HG03565 (cell line): ENCODE data around the gene BRD9.
"Not testable (repeated sequence)": the region's sequence is repeated elsewhere in the genome, so short reads cannot be mapped to it uniquely, and the experiment has no call there.

Source experiments
- ATAC-seq: cut with Tn5 transposase; IDR thresholded peaks from one replicate; pipeline ENCODE4 v1.9.1; 2021; ENCODE audit warnings: mild to moderate bottlenecking, moderate library complexity; ENCODE audit not compliant: unreplicated experiment

The BRD9 gene

DNA sequence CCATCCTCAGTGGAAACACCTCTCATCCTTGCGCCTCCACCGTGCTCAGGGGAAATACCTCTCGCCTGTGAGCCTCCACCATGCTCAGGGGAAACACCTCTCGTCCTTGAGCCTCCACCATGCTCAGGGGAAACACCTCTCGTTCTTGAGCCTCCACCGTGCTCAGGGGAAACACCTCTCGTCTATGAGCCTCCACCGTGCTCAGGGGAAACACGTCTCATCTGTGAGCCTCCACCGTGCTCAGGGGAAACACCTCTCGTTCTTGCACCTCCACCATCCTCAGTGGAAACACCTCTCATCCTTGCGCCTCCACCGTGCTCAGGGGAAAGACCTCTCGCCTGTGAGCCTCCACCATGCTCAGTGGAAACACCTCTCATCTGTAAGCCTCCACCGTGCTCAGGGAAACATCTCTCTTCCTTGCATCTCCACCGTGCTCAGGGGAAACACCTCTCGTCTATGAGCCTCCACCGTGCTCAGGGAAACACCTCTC, 46.0 kb downstream of the BRD9 start:
- not testable (repeated sequence) for ATAC-seq

DNA sequence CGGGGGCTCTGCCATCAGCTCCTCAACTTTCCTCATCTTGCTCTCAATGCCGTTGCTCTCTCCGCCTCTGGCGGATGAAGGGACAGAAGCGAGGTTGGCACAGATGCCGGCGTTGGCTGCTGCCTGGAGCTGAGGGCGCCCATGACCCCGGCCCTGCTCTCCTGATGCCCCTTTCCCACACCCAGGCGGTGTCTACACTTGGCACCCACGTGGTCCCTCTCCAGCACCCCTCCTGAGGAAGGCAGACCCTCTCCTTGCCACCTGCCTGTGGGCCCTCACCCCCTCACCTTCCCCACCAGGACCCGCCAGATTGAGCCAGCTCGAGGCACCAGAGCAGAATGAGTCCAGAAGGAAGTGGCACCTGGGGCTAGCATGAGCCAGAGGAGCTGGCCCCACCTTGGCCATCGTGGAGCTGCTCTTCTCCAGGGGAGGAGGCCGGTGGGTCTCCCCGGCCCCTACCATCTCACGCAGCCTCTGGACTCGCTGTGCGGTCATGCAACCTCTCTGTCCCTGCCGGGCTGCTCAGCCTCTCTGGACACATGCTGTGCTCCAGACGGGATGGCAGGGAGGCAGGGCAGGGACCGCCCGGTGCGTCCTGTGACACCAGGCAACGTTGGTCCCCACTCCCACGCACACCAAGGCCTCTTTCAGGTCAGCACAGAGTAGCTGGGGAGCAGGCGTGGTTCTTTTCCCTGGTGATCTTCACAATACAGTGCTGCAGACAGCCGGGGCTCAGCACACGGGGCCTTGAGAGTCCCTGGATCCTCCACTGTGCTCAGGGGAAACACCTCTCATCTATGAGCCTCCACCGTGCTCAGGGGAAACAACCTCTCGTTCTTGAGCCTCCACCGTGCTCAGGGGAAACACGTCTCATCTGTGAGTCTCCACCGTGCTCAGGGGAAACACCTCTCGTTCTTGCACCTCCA, 46.7 kb downstream of the BRD9 start:
- ATAC-seq: not testable (repeated sequence)

DNA sequence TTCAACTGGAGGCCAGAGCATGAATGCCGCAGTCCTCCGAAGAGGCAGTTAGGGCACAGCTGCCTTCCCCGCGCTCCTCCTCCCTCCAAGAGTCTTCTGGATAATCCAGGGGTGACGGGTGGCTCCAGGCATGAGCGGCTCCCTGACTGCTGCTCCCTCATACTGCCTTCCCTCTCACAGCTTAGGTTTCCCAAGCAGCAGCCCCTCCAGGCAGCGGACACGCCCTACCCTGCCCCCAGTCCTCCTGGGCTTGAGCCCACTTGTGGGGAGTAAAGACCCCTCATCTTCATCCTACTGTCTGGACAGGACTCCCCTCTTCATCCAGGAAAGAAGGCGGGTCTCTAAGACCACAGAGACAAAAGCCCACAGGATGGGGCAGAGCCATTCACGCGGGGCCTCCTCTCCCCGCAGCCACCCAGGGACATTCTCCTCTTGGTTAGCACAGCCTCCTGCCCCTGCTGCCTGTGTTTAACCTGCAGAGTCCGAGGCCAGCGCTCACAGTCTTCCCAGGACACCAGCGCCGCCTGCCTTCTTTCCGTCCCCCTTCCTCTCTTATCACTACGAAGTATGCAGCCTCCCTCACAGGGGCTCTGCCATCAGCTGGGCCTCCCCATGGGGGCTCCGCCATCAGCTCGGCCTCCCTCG, 47.4 kb downstream of the BRD9 start:
- not testable (repeated sequence) for ATAC-seq

DNA sequence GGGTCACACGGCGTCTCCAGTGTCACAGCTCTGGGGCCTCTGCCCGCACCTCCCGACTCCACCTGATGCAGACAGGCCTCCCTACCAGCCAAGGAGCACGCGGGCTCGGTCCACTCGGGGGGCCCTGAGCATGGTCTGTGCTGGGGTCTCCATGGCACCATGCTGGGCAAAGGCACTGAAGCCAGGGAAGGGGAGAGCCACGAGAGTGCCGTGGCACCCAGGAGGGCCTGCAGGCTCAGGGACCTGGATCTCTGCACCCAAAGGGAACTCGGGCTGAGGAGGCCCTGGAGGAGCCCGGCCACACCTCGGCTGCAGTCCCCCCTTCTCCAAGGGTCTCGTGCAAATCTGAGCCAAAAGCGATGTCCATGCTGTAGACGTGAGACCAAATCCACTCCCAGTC, 48.2 kb downstream of the BRD9 start:
- ATAC-seq: not testable (repeated sequence)

DNA sequence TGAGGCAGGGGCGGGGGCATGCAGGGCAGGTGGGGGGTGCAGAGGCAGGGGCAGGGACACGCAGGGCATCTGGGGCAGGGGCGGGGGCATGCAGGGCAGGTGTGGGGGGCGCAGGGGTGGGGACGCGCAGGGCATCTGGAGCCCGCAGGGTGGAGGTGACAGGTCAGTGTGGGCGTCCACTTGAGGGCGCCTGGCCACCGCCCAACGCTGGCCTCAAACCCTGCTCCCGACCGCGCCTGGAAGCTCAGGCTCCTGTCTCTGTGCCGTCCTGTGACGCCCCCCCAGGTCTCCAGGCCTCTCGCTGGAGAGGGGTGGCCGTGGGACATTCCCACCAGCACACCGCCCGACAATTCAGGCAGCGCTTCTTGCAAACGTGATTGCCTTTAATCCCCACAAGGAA, 48.7 kb downstream of the BRD9 start:
- ATAC-seq: not testable (repeated sequence)

DNA sequence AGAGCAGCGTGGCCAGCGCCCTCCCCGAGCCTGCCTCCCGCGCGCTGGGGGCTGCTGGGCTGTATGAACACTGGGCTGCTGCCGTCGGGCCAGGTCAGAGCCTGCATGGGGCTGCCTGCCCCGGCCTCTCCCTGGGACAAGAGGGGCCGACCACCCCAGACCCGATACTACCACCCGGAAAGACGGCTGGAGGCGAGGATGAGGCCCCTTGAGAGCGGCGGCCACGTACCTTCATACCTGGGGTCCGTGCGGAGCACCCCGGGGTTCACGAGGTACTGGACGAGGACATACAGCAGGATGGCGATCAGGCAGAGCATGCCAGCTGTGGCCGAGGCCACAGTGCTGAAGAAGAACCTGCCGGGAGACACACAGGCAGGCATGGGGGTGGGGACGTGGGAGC, 49.2 kb downstream of the BRD9 start:
- ATAC-seq: not testable (repeated sequence)

DNA sequence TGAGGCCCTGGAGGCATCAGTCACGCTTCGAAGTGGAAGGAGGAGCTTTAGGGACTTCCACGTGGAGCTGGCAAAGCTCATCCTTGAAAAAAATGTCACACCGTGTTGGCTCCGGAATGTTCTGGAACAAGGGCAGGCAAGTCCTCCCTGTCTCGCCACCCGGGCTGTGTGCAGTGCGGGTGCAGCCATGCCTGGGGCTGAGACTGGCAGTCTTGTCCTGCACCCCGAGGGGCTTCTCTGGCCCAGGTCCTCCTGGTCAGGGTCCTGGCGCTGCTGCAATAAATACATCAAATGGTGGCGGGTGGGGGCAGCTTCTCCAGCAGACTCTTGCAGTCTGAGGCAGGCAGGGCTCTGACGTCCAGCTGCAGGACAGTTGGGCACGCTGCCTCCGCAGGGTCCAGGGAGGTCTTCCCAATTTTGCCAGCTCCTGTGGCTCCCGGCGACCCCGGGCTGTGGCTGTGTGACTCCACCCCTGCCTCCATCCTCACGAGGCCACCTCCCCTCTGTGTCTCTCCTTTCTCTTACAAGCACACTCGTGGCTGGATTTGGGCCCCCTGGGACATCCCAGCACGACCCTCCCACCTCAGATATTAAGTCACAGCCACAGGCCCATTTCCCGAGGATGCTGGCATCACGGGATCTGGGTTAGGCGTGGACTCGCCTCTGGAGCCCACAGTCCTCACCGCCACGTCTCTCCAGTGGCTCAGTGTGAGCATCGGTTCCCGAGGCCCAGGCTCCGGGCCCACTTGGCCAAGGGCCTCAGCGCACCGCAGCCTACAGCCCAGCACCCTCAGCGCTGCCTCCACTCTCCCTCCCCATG, 50.0 kb downstream of the BRD9 start:
- not testable (repeated sequence) for ATAC-seq

DNA sequence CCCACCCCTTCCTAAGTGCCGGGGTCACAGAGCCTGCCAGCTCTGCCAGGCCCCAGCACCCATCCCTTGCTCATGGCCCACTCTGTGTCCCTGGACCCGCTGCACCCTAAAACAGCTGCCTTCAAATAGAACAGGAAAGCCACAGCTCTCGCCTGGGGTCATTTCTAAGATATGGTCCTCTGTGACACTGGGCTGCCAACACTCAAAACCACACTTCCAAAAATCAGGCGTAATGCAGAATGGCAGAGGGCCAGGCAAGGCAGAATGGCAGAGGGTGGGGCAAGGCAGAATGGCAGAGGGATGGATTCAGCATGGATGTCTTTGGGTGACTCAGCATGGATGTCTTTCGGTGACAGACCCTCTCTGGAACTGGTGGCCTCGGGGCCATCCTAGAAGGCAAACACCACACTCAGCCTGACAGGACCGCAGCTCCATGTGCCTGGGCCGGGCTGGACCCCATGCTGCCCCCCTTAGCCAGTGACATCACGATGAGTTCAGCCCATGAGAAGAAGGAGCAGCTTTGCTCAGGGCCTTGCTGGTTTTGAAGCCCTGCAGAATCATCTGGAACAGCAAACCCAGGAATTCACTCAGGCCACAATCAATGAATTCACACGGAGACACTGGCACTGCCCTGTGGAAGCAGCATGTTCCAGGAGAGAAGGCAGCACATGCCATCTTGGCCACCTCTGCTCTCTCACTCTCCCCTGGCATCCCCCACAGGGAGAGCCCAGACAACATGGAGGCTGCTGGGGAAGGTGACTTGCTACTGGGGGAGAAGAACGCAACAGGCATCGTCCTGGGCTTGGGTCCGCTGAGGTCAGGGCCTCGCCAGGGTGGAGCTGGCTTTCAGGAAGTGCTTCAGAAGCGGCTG, 50.8 kb downstream of the BRD9 start:
- ATAC-seq: not testable (repeated sequence)

DNA sequence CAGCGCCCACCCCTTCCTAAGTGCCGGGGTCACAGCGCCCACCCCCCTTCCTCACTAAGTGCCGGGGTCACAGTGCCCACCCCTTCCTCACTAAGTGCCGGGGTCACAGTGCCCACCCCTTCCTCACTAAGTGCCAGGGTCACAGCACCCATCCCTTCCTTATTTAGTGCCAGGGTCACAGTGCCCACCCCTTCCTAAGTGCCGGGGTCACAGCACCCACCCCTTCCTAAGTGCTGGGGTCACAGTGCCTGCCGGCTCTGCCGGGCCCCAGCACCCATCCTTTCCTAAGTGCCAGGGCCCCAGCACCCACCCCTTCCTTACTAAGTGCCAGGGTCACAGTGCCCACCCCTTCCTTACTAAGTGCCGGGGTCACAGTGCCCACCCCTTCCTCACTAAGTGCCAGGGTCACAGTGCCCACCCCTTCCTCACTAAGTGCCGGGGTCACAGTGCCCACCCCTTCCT, 51.6 kb downstream of the BRD9 start:
- not testable (repeated sequence) for ATAC-seq

DNA sequence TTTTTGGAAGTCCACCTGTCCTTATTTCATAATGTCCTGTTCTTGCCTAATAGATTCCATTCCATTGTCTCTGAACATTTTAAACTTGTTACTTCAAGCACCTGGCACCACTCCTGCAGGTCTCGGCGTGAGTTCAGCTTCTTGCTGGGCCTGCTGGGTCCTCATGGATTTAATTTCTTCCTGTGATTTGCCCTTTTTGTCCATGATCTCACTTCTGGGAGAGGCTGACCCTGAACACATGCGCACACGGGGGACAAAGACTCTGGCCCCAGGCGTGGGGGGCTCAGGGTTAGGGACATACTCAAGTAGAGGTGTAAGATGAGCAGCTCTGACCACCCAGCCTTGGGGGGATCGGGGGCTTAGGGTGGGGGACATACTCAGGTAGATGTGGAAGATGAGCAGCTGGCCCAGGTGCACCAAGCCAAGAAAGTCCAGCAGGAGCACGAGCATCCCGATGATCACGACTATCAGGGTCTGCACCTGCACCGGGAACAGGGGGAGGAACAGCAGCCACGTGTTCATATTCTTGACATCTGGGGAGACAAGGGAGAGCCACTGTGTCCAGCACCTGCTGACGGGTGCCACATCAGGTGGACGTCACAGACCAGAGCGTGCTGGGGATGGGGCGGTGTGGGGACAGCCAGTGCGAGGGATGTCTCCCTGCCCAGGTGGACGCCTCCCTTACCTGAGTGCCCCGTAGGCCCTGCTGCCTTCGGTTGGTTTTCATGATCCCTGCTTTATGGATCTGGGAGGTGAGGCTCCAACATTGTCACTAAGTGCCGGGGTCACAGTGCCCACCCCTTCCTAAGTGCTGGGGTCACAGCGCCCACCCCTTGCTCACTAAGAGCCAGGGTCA, 52.3 kb downstream of the BRD9 start:
- not testable (repeated sequence) for ATAC-seq

DNA sequence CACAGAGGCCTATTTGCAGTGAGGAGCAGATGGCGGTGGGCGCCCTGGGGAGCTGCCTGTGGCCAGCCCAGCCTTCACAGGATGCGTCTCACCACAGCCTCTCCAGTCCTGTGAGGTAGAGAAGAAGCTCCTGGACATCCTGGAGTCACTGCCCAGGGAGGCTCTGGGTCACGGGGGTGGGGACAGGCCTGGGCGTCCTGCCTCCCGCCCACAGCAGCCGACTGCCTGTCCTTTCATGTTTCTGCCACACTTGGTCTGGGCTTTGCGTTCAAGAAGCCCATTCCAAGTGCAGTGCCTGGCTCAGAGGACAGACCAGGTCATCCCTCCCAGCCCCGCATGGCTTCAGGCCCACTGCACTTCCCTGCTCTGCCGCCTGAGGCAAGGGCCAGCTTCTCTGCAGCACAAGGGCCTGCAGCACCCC, 54.2 kb downstream of the BRD9 start:
- not testable (repeated sequence) for ATAC-seq

DNA sequence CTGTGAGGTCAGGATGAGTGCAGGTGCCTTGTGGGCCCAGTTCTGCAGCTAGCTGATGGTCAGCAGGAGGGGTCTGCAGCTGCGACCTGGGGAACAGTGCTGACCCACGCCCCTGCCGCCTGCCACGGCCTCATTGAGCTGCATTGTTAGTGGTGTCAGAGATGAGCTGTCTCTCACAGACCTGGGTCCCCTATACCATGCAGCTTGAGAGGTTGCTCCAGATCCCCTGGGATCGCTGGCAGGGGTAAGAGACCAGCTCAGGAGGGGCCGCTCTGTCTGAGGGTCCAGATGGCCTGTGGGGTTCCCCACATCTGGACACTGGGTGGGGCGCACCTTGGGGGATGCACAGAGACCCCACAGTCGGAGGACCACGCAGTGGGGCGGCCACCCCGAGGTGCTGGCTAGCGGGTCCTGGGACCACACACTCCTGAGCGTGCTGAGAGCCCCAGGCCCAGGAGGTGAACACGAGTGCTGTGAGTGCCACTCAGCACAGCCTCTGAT, 54.9 kb downstream of the BRD9 start:
- ATAC-seq: not testable (repeated sequence)

DNA sequence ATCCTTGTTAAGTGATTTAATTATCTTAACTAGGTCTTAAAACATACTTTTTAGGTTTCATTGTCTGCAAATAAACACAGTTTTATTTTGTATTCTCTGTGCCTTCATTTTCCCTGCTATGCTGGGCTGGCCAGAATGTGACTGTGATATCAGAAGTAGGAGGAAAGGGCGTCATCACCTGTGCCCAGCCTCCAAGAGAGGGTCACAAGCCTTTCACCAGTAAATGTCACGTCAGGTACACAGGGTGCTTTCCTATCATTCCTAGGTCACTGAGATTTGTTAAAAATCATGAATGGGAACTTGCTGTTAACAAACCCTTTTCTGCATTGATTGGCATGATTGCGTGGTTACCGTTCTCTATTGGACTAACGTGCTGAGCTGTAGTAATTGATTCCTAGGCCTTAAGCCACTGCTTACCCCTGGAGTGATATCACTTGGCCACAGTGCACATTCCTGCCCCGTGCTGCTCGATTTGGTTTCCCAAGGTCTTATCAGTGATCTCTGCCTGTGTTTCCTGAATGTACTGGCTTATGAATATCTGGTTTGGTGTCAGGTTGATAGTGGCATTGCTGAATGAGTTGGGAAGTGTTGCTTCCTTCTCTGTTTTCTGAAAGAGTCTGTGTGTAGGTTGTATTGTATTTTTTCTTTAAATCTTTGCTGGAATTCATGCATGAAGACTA, 56.5 kb downstream of the BRD9 start:
- ATAC-seq: not testable (repeated sequence)

DNA sequence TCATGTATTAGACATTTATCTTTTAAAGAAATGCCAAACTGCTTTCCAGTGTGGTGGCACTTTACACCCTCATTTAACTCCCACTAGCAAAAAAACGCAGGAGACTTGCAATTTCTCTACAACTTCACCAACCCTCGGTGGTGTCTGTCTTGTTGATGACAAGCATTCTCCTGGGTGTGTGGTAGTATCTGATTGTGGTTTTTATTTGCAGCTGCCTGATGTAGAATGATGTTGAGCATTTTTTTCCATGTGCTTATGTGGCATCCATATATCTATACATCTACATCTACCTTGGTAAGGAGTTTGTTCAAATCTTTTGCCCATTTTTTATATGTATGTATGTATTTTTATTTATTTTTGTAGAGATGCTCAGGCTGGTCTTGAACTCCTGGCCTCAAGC, 58.6 kb downstream of the BRD9 start:
- not testable (repeated sequence) for ATAC-seq

DNA sequence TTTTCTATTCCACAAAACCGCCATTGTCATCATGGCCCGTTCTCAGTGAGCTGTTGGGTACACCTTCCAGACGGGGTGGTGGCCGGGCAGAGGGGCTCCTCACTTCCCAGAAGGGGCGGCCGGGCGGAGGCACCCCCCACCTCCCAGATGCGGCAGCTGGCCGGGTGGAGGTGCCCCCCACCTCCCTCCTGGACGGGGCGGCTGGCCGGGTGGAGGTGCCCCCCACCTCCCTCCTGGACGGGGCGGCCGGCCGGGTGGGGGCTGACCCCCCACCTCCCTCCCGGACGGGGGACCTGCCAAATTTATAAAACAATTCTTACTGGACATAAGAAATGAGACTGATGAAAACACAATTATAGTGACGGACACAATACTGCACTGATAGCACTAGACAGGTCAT, 64.4 kb downstream of the BRD9 start:
- not testable (repeated sequence) for ATAC-seq

DNA sequence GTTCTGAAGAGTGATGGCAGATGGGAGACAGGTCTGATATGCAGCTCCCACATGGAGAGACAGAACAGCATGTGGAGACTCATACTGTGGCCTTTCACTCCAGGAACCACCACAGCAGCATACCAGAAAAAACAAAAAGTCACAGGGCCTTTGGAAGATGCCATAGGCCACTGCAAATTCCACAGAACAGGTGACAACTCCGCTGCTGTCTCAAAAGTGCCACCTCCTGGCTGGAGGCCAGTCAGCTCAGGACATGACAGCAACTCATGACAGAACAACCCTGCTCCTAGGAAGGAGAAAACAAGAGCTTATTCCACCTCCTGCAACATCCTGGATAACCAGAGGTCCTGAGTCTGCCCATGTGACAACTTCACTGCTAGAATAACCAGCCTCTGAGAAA, 67.1 kb downstream of the BRD9 start:
- ATAC-seq: not testable (repeated sequence)

DNA sequence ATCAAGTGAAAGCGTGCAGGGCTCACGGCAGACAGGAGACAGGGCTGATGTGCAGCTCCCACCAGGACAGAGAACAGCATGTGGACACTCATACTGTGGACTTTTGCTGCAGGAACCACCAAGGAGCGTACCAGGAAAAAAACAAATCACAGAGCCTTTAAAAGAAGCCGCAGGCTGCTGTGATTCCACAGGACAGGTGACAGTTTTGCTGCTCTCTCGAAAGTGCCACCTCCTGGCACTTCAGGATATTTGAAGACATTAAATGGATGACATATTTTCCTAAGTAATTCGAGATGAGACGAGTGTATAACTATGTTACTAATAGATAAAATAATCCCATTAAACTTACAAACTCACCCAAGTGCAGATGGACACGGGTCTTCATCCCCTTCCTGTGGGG, 71.1 kb downstream of the BRD9 start:
- ATAC-seq: no peak

DNA sequence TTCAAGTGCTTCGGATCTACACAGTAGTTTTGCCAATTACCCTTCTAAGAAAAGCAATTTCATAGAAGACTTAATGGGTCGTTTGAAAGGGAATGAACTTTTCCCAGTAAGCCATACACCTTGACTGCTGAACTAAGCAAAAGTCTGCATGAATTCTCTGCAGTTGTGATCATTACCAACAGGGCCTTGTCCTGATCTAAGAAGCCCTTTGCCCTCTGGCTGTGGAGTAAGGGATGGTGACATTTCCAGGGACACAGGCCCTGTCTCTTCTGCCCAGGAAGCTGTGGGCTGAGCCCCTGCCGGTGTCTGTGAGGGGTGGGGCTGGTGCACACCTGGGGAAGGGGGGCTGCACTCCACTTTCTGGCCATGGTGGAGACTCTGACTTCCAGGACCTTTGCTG, 72.4 kb downstream of the BRD9 start:
- ATAC-seq: no peak
